ENCODE results near the gene DDIT3.

DNA sequence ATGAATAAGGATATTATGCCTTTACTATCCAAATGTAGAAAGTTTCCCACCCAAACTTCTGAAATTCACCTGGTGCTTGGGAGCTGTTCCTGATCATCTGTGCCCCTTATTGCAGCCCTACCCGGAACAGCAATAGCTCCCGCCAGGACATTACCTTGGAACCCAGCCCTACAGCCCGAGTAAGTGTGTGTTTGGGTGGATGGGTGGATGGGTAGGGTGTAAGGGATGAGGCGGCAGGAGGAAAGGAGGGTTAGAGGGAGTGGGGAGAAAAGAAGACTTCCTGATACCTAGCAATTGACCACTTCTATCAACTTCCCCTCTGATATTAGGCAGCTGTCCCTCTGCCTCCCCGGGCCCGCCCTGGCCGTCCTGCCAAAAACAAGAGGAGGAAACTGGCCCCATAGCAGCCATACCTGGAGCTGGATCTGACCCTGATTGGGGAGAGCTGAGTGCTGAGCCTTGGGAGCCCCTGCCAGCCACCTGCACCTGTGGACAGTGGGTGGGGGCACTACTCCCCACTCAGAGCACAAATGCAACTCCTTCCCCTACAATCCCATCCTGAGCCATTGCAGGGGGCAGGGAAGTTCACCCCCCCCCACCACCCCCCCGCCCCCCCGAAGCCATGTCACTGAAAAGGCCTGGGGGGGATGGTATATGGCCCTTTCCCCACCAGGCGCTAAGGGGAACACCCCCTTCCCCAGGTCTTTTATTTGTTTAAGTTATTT lies 8.7 kb upstream of the DDIT3 start:
- TF ChIP-seq, protein P1, sequence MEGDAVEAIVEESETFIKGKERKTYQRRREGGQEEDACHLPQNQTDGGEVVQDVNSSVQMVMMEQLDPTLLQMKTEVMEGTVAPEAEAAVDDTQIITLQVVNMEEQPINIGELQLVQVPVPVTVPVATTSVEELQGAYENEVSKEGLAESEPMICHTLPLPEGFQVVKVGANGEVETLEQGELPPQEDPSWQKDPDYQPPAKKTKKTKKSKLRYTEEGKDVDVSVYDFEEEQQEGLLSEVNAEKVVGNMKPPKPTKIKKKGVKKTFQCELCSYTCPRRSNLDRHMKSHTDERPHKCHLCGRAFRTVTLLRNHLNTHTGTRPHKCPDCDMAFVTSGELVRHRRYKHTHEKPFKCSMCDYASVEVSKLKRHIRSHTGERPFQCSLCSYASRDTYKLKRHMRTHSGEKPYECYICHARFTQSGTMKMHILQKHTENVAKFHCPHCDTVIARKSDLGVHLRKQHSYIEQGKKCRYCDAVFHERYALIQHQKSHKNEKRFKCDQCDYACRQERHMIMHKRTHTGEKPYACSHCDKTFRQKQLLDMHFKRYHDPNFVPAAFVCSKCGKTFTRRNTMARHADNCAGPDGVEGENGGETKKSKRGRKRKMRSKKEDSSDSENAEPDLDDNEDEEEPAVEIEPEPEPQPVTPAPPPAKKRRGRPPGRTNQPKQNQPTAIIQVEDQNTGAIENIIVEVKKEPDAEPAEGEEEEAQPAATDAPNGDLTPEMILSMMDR (conservative IDR thresholded peaks at IDR 0.05 in 1 of 2, IDR thresholded peaks at IDR 0.05 in 1 of 2; ENCODE audit: low read depth in 1 of 2, low read length in 2 of 2), result no peak
- no peak for TF ChIP-seq EZH2 (IDR thresholded peaks at IDR 0.05; ENCODE audit: low read length, missing control alignments)
